Measurements from ENCODE around the gene BBS9.
"Not testable (repeated sequence)": the region's sequence is repeated elsewhere in the genome, so short reads cannot be mapped to it uniquely, and the experiment has no call there.

Gene BBS9

GRCh38 chr7:33128990-33129805, at the start of gene BBS9:
BBS9 (plus strand) TSS chr7:33129564; CDS start chr7:33146253, 16,689 bp downstream.
- peak; percentile 92 for DNase-seq

GRCh38 chr7:33079763-33080690, 49.3 kb upstream of the BBS9 start:
- no peak for DNase-seq

GRCh38 chr7:33087356-33087755, 42.0 kb upstream of the BBS9 start:
- DNase-seq = no peak

- no peak for DNase-seq
Measured at GRCh38 chr7:33087858-33088257, 41.5 kb upstream of the BBS9 start.

- DNase-seq = no peak
Measured at GRCh38 chr7:33089142-33089541, 40.2 kb upstream of the BBS9 start.

GRCh38 chr7:33091111-33091531, 38.2 kb upstream of the BBS9 start:
- no peak for DNase-seq

- DNase-seq = no peak
Measured at GRCh38 chr7:33091641-33092191, 37.6 kb upstream of the BBS9 start.

GRCh38 chr7:33093266-33093665, 36.1 kb upstream of the BBS9 start:
- DNase-seq = no peak

- not testable (repeated sequence) for DNase-seq
Measured at GRCh38 chr7:33094745-33095275, 34.6 kb upstream of the BBS9 start.

- DNase-seq = no peak
Measured at GRCh38 chr7:33099154-33099940, 30.0 kb upstream of the BBS9 start.

- DNase-seq = no peak
Measured at GRCh38 chr7:33100770-33101169, 28.6 kb upstream of the BBS9 start.

- DNase-seq = no peak
Measured at GRCh38 chr7:33101906-33102305, 27.5 kb upstream of the BBS9 start.

- peak; percentile 20 for DNase-seq
Measured at GRCh38 chr7:33107136-33108066, 22.0 kb upstream of the BBS9 start.

- DNase-seq = no peak
Measured at GRCh38 chr7:33108554-33109004, 20.8 kb upstream of the BBS9 start.

GRCh38 chr7:33109005-33109757, 20.2 kb upstream of the BBS9 start, which contains the start of gene RP9:
RP9 (minus strand) TSS chr7:33109404; CDS start chr7:33109372, 32 bp downstream.
- DNase-seq = peak; percentile 23

GRCh38 chr7:33109758-33110238, 19.6 kb upstream of the BBS9 start:
- no peak for DNase-seq

GRCh38 chr7:33111614-33112013, 17.8 kb upstream of the BBS9 start:
- DNase-seq = no peak

- DNase-seq = no peak
Measured at GRCh38 chr7:33114976-33115375, 14.4 kb upstream of the BBS9 start.

- no peak for DNase-seq
Measured at GRCh38 chr7:33118383-33118782, 11.0 kb upstream of the BBS9 start.

- DNase-seq = no peak
Measured at GRCh38 chr7:33127085-33127484, 2.3 kb upstream of the BBS9 start.
